Measurements from ENCODE around the gene LITAF.
"Not testable (repeated sequence)": the region's sequence is repeated elsewhere in the genome, so short reads cannot be mapped to it uniquely, and the experiment has no call there.

LITAF gene

GRCh38 chr16:11597235-11598095 lies 10.7 kb upstream of the LITAF start:
- DNase-seq, result peak in 1 of 2 donors; percentile 67

- no peak for DNase-seq
These were observed 10.0 kb upstream of the LITAF start for GRCh38 chr16:11596572-11597226.

DNA sequence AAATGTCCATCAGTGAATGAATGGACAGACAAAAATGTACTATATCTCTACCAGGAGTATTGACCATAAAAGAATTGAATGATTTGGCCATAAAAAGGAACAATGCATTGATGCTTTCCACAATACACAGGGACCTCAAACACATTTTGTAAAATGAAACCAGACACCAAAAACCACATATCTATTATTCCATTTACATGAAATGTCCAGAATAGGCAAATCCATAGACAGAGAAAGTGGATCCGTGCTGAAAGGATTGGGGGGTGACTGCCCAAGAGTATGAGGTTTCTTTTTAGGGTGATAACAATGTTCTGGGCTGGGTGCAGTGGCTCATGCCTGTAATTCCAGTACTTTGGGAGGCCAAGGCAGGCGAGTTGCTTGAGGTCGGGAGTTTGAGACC lies 6.9 kb upstream of the LITAF start:
- DNase-seq, result no peak

DNA sequence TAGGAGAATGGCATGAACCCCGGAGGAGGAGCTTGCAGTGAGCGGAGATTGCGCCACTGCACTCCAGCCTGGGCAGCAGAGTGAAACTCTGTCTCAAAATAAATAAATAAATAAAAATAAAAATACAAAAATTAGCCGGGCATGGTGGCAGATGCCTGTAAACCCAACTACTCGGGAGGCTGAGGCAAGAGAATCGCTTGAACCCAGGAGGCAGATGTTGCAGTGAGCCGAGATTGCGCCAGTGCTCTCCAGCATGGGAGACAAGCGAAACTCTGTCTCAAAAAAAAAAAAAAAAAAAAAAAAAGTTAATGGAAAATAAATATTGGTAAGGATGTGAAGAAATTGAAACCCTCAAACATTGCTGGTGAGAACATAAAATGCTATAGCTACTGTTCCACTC lies 6.4 kb upstream of the LITAF start:
- DNase-seq, result not testable (repeated sequence)

DNA sequence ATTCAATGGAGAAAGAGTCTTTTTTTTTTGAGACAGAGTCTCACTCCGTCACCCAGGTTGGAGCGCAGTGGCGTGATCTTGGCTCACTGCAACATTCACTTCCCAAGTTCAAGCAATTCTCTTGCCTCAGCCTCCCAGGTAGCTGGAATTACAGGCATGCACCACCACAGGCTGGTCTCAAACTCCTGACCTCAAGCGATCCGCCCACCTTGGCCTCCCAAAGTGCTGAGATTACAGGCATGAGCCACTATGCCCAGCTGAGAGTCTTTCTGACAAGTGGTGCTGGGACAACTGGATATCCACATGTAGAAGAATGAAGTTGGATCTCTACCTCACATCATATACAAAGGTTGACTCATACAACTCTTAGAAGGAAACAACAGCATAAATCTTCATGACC lies 4.9 kb upstream of the LITAF start:
- DNase-seq, result not testable (repeated sequence)

DNA sequence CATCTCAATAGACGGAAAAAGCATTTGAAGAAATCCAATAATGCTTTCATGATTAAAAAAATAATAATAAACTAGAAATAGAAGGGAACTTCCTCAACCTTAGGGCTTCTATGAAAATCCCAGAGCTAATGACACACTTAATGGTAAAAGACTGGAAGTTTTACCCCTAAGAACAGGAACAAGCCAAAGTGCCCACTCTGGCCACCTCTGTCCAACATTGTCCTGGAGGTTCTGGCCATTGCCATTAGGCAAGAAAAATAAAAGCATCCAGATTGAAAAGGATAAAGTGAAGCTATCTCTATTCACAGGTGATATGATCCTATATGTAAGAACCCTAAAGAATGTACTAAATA lies 2.5 kb upstream of the LITAF start:
- no peak for DNase-seq

GRCh38 chr16:11588321-11589197 lies 1.8 kb upstream of the LITAF start:
- DNase-seq, result no peak

- no peak for DNase-seq
These were observed 1.0 kb upstream of the LITAF start for GRCh38 chr16:11587643-11588247.

GRCh38 chr16:11586378-11586855 lies 302 bp downstream of the LITAF start:
- peak in 1 of 2 donors; percentile 45 for DNase-seq

- DNase-seq, result no peak
These were observed 1.0 kb downstream of the LITAF start for GRCh38 chr16:11585460-11586377.

DNA sequence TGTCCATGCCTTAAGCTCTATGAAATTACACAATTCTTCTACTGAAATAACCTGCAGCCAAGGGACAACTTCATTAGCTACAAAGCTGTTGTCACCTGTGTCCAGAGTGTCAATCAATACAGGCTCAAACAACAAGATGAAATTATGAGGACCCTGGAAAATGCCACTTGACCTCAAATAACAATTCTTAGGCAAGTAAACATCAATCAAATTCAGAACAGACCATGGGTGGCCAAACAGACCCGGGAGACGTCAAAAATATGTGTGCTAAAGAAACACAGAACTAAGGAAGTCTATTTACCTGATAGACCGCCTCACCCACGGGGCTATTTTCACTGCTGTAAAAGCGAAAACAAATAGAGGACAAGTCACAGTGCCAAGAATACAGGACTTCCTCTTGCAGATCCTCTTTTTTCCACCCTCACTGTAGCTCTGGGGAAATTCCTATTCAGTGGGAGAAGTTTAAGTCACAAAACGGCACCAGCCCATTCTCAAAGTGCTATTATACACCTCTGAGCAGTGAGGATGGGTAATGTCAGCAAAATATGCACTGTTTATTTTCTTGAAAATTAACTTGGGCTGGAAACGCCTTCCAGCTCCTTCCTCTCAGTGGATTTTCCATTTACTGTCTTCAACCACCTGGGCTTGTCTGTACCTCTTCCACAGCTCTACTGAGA lies 2.7 kb downstream of the LITAF start:
- DNase-seq, result peak in 1 of 2 donors; percentile 49

- DNase-seq, result no peak
These were observed 3.6 kb downstream of the LITAF start for GRCh38 chr16:11583166-11583565.

- DNase-seq, result no peak
These were observed 4.4 kb downstream of the LITAF start for GRCh38 chr16:11582157-11582814.

DNA sequence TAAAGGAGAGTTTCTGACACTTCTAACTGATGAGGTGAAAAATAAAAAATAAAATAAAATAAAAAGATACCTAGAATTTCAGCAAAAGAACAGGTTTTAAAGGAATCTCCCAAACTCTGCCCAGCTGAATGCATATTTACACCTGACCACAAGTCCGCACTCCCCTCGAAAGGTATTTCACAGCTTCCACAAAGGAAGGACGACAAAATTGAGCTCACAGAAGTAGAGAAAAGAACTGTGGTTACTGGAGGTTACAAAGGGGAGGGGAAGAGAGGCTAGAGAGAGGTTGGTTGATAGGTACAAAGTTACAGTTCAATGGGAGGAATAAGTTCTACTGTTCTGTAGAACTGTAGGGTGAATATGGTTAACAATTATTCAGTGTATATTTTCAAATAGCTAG lies 5.0 kb downstream of the LITAF start:
- peak in 1 of 2 donors; percentile 38 for DNase-seq

GRCh38 chr16:11580451-11581086 lies 6.2 kb downstream of the LITAF start:
- DNase-seq, result no peak

- not testable (repeated sequence) for DNase-seq
These were observed 9.4 kb downstream of the LITAF start for GRCh38 chr16:11577290-11577660.

DNA sequence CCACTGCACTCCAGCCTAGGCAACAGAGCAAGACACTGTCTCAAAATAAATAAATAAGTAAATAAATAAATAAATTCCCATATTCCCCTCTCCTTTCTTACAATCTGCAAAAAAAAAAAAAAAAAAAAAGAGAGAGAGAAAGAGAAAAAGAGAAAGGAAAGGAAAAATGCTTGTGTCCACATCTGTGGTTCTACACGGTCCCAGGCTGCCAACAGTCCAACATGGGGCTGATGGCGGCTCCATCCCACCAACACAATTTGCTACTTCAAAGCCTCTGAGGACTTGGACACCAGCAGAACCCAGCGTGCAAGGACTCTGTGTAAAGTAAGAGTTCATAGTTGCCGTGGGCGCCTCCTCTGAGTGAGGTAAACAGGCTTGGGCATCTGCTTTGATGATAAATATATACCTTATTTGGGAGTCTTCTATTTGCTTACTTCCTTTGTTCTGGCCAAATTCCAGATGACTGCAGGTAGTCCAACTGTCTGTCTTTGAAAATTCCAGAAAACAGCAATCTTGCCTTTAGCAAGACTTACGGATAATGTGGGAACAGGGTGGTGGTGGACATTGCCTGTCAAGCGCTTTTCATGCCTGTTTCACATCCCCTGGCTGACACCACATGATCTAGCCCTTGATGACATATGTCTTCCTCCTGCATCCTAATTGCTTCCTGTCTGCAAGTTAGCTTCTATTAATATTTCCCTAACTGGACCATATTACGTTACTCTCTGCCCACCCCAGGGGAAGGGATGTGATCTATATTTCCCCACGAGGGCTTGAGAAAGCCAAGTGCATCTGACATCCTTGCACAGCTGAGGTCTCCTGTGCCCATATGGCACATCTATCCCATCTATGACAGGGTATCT lies 10.1 kb downstream of the LITAF start:
- peak in 1 of 2 donors; percentile 41 for DNase-seq

DNA sequence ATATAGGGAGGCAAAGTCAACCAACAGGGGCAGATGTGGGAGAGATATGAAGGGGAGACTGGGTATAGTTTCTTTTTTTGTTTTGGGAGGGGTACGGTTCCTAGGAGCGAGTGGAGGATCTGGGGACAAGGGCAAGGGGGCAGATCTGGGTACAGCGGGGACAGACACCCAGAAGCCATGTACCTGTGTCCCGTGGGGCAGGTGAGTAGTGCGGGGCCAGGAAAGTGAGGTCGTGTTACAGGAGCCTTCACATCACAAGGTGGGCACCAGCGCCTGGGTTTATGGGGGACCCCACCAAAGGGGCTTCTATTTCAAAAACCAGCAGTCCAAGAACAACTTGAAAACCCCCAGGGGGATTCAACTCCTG lies 11.5 kb downstream of the LITAF start:
- no peak for DNase-seq

Data from CD4-positive, alpha-beta T cell treated with Interferon alpha-2 for 1 hour (primary cell).